Stimulated activated CD8-positive, alpha-beta memory T cell treated with anti-CD3 and anti-CD28 coated beads, Interleukin-15, amount 100 ng/mL, for 24 hours (primary cell): ENCODE results near the gene PSMD14.

Experiments used
- DNase-seq: peaks from one replicate; pipeline ENCODE4 v3.0.0-alpha.2; 2020; ENCODE audit warnings: low read depth

PSMD14 gene

DNA sequence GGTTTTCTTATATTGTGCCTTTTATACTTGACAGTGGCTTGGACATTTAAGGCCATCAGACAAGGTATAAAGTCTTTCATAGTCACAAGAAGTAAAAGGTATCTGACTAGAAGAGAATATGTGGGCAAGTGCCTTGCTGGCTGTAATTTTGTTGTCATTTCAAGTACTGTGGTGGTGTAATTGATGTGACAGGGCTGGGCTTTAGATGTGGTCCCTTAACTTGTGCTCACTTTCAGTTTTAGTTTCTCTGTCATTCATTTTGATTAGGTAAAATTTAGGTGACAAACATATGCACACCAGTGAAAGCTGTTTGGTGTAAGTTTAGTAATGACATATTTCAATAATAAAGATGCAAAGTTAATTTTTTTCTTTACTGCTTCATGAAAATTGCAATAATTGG is 76.6 kb downstream of the PSMD14 start:
- no peak for DNase-seq

DNA sequence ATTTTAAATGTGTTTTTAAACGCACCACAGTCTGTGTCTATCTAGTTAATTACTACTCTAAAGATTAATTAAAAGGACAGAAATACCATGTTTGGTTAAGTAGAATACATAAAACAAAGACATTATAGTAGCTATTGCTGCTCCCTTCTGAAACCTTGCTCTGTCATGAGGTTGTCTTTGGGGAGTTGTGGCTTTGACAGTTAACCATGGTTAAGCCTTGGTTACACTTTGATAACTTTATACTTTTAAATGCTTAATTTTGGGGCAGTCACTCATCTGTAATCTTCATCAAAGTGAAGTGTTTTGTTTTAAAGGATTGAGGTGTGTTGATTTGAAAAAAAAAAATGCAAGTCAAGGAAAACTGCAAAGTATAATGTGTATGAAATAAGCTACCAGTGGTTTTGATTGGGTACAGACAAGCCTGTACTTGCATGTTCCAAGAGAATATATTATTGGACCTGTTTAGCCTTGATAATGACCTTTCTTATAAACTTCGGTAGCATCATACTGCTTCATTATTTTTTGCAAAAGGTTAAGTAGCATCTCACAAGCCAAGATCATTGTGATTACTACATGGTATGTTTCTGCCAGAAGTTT is 78.1 kb downstream of the PSMD14 start:
- DNase-seq, result no peak

DNA sequence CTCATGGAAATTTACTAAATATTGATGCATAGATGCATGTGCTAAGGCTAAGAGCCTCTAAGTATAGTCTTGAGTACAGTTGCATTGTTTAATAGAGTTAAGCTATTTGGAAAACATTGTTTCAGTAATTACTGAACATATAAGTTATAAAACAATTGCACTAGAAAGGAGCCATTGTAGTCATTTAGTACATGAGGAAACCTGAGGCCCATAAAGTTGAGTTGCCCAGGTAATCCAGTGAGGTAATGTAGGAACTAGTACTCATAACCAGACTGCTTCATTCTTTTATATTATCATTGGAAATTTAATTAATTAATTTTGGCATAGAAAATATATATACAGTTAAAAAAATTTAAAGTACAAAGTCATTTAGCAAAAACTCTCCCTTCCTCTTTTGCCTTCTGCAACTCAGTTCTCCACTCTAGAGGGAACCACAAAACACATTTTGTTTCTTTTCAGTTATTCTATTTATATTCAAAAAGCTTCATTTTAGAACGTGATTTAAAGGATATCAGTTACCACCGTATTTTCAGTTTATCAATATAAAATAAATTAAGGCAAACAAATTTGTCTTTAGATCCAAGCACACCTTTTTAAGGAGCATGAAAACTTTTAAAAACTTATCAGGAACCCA is 80.0 kb downstream of the PSMD14 start:
- DNase-seq, result no peak

DNA sequence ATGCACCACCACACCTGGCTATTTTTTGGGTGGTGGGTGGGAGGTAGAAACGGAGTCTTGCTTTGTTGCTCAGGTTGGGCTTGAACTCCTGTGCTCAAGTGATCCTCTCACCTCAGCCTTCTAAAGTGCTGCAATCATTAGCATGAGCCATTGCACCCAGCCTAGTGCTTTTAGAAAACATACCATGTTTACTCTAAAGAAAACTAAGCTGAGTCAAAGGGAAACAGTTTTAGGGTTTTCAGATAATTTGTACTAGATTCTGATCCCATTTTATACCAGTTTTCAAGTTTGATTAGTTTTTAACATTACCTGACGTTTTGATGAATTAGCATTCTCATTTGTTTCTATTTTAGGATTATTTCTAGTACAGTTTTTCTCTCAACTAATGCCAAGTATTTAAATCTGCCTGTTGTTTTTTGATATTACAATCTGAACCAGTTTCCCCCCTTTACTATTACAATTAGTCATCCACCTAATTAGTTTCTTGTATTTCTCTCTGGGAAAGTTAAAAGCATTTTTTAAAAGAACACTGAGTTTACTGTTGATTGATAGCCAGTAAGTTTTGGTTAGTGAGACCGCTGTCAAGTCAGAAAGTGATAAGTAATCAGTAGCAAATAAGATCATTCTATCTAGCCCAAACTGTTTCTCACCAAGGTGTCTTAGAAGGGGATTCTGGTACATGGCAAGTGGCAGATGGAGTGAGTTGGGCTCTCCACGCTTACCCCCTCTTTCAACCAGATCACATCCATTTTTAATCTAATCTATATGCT is 83.7 kb downstream of the PSMD14 start:
- DNase-seq, result no peak

DNA sequence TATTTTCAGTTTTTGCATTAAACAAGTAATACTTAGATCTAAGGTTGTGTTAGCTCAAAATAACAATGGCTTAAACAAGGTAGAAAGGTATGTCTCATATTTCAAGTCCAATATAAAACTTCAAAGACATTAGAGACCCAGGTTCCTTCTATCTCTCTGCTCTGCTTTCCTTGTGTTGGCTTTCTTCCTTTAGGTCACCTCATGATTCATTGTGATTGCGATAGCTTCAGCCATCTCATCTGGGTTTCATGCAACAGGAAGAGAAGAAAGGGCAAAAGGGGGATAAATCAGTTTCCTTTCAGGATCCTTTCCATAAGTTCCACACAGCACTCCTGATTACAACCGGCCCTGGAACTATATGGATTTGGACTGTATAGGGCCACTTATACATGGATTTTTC is 91.9 kb downstream of the PSMD14 start:
- DNase-seq, result no peak

DNA sequence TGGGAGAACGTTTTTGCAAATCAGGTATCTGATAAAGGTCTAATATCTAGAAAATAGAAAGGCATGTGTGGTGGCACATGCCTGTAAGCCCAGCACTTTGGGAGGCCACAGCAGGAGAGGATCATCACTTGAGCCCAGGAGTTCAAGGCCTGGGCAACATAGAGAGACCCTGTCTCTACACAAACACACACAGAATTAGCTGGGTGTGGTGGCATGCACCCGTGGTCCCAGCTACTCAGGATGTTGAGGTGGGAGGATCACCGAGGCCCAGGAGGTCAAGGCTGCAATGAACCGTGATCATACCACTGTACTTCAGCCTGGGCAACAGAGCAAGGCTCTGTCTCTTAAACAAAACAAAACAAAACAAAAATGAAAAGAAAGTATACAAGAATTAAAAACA is 94.1 kb downstream of the PSMD14 start:
- DNase-seq, result no peak

DNA sequence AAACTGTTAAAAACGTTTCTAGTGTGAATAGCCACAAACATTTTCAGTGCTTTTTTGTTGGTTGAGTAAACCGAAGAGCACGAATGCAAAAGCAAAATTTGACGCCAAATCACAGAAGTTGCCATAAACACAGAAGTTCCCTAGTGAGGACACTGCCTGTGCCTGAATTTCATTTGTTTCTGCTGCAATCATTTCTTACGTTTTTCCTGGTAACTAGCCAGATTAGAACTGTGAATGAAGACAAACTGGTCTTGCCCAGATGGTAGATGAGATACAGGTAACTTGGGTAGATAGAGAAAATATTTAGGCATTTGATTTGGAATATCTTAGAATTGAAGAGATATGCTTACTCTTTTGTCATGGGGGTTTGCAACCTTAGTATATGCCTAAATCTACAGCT is 98.1 kb downstream of the PSMD14 start:
- DNase-seq, result no peak

DNA sequence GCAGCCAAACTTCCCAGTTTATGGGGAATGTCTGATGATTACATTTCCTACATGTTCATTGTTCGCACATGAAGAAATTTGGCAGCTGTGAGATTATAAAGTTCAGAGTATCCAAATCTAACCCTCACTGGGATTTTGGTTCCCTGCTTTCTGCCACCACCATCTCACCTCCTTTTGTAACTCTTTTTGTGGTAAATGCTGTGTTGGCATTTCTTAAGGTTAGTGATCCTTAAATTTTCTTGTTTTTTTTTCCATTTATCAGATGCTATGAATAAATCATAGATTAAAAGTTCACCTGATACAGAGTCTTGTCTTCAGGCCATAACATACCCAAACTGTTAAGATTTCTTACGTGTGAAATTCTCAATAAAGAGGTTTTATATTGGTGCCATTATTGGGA is 99.4 kb downstream of the PSMD14 start:
- no peak for DNase-seq

DNA sequence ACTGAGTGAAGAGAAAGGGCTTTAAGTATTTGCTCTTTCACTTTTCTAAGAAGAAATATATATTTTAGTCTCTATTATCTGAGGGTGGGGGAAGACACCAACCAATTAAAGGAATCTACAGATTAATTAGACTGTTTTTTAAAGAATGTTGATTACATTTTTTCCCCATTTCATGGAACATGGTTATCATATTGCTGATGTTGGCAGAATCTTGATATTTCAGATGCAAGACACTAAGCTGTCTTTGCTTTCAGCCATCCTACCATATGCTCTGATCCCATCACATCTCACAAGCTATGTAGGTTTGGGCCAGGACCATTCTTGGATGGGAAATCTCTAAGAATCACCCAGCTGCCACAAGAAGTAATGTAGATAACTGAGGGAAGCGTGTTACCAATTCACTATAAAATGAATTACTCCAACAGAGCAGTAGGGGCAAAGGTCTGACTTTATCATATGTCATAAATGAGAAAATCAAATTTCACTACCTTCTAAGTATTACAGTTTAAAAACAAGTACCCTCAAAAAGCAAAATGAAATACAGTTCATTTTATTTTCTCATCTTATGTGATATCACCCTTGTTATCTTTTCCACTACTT is 101.2 kb downstream of the PSMD14 start:
- DNase-seq, result no peak

DNA sequence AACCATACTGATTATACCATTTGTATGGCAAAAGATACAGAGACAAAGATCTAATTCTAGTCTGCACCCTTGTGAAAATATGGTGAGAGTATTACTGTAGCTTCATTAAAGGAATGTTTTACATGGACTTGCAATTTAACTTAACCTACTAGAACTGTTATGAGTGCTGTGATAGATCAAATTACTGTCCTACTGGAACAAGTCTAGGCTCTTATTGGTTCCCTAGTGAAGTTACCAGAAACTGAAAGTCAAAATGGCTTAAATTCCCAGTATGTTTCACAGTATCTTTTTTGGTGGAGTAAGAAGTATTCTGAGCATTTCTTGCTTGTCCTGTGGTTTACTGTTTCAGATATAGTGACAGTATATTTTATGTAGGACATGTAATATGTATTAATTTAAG is 104.1 kb downstream of the PSMD14 start:
- DNase-seq, result no peak

DNA sequence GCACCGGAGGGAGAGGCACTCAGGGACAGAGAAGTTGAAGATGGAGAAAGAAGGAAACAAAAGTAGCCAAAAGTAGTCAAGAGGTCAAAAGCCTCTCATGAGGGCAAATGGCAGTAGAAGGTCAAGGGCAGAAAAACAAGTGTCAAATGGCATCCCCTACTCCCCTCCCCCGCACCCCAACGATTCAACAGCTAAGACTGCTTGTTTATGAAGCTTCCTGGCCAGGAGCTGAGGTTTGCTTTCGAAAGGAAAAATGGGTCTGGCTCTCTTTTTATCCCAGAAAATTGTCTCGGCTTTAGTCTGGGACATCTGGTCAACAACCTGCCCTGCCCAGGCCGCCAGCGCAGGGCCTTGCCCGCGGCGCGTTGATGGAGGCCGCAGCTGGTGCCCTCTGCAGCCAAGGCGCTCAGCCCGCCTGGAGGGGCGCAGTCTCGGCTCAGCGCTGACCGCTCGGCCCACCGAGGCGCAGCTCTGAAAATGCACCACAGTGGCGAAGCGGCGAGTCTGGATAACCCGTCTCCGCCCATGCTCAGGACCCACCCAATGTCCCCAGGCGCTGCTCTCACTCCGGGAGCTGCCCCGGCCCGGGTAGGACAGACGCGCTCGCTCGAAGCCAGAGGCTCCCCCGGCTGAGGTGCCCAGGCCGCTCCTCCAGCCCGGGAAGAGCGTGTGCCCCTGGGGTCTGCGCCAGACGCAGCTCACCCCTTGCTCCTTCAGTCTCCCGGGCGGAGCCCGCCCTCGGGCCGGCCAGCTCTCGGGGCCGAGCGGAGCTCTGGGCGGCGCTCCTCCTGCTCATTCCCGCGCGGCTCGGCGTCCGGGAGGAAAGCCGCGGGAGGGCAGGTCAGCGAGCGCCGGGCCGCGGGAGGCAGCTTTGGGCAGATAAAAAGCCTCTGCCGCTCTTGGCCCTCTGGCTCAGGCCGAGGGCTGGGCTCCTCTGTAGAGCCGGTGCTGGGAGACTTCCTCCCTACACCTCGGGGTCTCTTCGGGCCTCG is 106.1 kb downstream of the PSMD14 start:
- DNase-seq, result no peak

DNA sequence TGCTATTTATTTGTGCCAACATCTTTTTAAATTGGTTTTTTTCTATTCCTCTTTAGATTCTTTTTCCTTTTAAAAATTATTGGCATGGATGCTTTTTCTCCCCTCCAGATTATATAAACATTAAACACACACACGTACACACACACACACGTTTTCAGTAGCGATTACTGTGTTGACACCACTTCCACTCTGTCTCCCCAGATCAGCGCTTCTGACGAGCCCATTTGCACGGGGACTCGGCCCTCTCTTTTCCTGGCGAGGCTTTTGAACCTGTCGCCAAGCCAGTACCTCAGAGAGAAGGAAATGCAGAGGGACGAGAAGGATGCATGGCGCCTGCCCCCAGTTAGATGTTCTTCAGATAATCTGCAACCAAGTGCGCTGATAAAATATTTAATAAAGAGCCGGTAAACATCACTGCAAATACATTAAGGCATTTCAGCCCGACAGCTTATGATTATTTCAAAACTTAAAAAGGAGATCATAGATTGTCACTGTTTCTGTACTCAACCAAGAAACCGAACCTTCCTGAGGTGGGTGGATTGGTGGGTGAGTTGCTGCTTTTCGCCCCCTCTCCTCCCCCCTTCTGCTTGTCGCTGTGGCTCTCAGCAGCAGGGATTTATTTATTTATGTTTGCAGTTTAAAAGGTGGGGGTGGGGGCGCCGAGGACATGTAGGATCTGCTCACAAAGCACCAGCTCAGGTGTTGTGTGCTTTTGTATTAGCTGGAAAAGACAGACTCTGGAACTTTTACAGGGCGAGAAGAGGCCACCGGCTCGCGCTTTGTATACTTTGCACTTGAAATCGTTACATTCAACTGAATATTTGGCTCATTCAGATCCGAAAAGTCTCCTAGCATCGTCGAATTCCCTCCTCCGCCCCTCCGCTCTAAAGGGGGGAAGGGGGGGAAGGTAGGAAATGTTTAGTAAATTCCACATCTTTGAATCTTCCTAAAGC is 107.1 kb downstream of the PSMD14 start:
- DNase-seq, result no peak

DNA sequence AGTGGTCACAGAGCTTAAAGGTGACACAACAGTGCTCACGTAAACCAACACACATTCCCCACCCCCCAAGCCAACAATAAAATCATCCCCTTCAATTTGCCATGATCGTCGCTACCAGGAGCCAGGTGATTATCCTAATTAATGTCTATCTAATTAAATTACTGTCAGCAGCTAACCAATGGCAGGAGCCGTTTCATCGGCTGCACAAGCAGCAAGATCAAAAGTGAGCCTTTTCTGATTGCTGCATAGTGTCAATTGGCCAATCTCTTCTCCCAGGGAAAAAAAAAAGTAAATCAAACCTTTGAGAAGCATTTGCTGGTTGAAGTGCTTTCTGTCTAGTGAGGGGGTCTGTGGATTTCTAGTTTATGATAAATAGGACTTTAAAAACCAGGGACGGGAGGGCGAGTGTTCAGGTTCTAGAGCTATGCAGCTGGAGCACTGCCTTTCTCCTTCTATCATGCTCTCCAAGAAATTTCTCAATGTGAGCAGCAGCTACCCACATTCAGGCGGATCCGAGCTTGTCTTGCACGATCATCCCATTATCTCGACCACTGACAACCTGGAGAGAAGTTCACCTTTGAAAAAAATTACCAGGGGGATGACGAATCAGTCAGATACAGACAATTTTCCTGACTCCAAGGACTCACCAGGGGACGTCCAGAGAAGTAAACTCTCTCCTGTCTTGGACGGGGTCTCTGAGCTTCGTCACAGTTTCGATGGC is 107.9 kb downstream of the PSMD14 start, which contains the start of gene TBR1:
Gene TBR1, plus strand, starts transcription at position 311 of the 721 bp plus-strand sequence. Its CDS starts 114 bp downstream, at position 425.
- no peak for DNase-seq

DNA sequence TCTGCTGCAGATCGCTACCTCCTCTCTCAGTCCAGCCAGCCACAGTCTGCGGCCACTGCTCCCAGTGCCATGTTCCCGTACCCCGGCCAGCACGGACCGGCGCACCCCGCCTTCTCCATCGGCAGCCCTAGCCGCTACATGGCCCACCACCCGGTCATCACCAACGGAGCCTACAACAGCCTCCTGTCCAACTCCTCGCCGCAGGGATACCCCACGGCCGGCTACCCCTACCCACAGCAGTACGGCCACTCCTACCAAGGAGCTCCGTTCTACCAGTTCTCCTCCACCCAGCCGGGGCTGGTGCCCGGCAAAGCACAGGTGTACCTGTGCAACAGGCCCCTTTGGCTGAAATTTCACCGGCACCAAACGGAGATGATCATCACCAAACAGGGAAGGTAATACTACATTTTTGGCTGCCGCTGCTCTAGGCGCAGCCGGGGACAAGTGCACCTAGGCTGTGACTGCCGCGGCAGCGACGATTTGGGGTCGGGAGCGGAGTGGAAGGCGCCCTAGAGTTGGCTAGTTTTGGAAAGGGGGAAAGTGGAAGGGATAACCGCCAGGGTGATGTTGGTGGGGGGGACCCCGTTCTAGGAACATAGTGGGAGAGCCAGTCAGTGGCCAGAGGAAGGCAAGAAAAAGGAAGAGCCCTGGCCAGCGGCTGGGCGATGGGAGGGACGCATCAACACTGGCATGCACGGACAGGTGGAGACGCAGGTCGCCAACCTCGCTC is 108.6 kb downstream of the PSMD14 start:
- no peak for DNase-seq

DNA sequence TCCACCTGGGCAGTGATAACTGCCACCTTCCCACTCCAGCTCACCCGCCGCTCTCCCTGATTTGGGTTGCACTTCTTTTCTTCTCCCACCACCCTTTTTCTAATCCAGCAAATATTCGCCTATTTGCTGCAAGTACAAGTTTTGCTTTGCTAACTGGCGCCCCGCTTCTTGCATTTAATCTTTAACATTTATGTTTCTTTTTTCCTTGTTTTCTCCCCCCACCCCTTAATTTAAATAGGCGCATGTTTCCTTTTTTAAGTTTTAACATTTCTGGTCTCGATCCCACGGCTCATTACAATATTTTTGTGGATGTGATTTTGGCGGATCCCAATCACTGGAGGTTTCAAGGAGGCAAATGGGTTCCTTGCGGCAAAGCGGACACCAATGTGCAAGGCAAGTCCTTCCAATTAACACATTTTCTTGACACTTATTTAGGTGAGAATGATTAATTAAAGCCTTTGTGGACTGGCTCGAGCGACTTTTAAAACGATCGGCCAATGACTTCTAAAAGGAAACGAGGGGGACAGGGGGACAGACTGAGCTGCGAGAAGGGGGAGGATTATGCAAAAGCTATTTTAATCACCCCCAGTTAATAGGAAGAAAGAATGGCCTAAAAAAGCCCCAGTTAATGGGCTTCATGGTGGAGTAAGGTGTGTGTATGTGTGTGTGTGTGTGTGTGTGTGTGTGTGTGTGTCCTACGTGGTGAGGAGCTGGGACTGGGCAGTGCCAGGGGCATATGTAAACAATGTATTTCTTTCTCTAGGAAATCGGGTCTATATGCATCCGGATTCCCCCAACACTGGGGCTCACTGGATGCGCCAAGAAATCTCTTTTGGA is 109.4 kb downstream of the PSMD14 start:
- DNase-seq, result no peak

DNA sequence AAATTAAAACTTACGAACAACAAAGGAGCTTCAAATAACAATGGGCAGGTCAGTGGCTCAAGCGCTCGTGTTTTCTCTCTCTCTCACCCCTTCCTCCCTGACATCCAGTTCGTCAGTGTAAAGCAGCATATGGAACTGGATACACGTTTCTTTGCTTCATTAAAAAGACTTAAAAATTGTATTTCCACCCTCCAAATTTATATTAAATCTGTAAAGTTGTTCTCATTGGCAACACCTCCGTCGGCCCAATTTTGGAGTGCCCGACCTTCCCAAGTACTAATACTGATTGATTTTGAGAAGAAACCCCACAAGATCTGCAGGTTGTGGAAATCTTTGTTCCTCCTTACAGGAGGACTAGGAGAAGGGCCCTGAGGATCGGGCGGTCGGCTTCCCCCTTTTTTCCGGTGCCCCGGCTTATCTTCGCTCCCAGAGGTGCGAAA is 110.1 kb downstream of the PSMD14 start:
- DNase-seq, result no peak

DNA sequence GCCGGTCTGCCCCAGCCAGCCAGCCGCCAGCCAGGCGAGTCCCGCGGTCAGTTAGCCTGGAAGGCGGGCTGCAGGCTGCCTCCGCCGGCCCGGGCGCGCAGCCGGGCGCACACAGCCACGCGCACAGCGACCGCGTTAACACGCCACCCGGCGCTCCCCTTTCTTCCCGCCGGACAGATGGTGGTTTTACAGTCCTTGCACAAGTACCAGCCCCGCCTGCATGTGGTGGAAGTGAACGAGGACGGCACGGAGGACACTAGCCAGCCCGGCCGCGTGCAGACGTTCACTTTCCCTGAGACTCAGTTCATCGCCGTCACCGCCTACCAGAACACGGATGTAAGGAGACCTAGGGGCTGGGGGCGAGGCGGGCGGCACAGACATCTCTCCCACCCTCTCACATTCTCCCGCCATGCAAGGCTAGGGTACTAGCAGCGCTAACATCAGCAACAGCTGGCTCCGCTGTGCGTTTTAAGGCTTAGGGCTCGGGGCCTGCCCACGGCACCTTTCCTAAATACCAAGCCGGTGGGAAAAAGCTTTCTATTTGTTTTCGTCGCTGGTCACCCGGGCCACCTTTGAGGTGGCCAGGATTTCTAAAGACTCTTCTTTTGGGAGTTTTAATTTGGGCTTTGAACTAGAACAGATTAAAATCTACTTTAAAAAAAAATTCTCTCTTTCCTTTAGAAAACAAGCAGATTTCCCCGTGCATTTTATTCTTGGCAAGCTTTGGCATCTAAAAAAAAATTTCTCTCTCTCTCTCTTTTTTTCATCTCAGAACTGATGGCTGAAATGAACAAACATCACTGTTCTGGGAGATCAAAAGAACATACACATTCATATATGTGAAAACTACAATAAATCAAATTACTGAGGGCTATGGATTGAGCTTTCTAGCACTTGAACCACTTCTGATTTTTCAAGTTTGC is 110.8 kb downstream of the PSMD14 start:
- no peak for DNase-seq
